HG03558 (cell line): Measurements from ENCODE around the gene TTLL3.

Experiments
- ATAC-seq: cut with Tn5 transposase; IDR thresholded peaks from one replicate; pipeline ENCODE4 v1.9.1; 2021; ENCODE audit warnings: moderate number of reproducible peaks; ENCODE audit not compliant: unreplicated experiment; ENCODE audit errors: extremely low read depth

TTLL3 gene

DNA sequence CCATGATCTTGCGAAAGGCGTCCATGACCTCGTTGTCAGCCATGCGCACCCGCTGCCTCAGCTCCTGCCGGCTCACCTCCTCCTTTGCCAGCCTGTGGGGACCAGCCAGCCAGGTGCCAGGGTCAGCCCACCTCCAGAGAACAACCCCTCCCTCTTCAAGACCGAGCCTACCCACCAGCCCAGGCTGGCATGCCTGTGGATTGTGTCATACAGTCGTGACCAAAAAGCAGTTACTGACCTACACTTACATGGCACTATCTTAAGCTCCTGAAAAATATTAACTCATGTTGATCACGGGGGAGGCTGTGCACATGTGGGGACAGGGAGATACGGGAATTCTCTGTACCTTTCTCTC is 29.6 kb upstream of the TTLL3 start:
- ATAC-seq, result no peak

DNA sequence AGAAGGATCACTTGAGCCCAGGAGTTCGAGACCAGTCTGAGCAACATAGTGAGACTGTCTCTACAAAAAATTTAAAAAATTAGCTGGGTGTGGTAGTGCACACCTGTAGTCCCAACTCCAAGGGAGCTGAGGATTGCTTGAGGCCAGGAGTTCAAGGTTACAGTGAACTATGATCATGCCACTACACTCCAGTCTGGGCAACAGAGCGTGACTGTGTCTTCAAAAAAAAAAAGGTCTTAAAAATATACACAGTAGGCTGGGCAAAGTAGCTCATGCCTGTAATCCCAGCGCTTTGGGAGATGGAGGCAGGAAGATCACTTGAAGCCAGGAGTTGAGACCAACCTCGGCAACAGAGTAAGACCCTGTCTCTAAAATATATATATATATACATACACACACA is 29.2 kb upstream of the TTLL3 start:
- ATAC-seq, result no peak

DNA sequence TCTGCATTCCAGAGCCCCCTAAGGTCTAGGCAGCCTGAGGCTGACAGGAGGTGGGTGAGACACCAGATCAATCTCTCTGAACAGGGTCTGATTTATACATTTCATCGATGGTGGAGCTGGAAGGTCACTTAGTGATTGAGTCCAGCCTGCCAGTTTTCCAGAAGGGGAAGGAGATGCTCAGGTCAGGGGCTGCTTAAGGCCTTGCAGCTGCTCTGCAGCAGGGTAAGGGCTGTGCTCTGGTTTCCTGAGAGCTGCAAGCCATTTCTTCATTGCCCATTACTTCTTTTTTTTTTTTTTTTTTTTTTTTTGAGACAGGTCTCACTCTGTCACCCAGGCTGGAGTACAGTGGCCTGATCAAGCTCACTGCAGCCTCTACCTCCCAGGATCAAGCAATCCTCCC is 28.5 kb upstream of the TTLL3 start:
- ATAC-seq, result no peak

DNA sequence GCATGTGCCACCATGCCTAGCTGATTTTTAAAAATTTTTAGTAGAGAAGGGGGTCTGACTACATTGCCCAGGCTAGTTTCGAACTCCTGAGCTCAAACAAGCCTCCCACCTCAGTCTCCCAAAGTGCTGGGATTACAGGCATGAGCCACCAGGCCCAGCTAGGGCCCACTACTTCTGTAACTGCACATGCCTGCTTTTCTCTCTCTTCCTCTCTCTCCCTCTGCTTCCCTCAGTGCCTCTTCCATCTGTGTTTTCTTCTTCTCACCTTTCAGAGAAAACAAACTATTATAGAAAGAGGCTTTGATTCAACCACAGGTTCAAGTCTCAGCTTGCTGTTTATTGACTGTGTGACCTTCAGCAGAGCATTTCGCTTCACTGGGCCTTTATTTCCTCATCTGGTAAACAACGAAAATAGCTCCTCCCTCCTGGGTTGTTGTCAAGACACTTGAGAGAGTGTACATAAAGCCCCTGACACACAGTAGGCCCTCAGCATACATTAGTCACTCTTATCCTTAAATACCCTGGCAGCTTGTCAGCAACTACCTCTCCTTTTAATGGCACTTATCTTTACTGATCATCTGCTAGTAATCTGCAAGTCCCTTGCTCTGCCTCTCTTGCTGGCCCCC is 28.0 kb upstream of the TTLL3 start:
- ATAC-seq, result no peak

DNA sequence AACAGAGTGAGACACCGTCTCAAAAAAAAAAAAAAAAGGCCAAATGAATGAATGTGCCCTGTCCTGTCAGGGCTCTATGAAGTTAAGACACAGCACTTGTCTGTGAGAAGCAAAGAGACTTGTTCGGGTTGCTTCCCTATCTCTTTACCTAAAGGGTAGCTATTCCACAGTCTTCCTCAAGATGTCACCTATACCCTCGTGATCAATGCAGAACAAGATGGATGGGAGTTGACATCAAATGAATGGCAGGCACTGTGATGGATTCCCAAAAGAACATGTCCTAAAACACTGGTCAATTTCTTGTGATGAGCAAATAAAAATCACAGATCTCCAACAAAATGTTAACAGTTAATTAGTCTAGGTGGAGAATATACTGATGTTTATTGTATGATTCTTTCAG is 27.3 kb upstream of the TTLL3 start:
- ATAC-seq, result no peak

- no peak for ATAC-seq
Measured at GRCh38 chr3:9783954-9784353, 26.1 kb upstream of the TTLL3 start.

DNA sequence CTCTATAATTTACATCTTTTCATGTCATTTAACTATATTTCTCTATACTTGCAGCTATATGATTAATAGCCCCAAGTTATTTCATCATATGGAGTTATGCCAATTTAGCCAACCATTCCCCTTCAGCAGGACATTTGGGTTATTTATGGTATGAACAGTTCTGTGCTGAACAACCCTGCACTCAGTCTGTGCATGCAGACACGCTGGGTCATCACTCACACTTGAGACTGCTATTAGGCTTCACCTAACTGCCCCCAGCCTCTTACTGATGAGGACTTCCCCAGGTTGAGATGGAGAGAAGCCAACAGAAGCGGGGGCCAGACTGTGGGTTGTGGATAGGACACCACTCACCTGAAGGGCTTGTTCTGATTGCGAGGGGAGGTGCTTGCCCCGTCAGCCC is 25.1 kb upstream of the TTLL3 start:
- ATAC-seq, result no peak

DNA sequence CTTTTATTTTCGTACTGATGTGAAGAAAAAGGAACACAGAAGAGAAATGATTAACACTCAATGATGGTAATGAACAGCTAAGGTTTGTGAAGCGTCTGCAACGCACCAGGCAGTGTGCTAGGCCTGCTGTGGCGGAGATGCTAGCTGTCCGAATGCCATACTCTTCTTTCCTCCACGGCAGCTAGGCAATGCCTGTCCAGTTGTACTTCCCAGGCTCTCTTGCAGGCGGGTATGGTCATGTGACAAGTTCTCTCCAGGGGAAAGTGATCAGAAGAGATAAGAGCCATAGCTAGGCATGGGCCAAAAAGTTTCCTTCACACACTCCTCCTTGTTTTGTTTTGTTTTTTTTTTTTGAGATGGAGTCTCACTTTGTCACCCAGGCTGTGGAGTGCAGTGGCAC is 24.5 kb upstream of the TTLL3 start:
- ATAC-seq, result no peak

DNA sequence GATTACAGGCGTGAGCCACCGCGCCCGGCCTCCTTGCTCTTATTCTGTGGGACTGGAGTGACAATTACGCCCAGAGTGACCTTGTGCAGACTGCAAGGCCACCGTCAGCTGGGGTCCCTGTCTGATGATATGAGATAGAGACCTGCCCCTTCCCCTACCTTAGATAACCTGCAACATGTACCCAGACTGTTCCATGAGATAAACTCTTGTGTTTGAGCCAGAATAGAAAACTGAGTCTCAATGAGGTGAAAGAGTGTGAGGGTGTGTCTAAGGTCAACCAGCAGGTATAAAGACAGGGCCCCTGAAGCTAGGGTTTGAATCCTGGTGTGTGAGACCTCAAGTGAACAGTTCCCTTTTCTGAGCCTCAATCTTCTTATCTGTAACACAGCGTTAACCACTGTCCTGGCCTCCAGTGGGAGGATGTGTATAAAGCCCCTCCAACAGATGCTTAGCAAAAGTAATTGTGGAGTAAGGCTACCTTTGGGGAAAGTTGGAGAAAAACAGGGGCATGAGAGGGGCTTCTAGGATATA is 23.8 kb upstream of the TTLL3 start:
- no peak for ATAC-seq

DNA sequence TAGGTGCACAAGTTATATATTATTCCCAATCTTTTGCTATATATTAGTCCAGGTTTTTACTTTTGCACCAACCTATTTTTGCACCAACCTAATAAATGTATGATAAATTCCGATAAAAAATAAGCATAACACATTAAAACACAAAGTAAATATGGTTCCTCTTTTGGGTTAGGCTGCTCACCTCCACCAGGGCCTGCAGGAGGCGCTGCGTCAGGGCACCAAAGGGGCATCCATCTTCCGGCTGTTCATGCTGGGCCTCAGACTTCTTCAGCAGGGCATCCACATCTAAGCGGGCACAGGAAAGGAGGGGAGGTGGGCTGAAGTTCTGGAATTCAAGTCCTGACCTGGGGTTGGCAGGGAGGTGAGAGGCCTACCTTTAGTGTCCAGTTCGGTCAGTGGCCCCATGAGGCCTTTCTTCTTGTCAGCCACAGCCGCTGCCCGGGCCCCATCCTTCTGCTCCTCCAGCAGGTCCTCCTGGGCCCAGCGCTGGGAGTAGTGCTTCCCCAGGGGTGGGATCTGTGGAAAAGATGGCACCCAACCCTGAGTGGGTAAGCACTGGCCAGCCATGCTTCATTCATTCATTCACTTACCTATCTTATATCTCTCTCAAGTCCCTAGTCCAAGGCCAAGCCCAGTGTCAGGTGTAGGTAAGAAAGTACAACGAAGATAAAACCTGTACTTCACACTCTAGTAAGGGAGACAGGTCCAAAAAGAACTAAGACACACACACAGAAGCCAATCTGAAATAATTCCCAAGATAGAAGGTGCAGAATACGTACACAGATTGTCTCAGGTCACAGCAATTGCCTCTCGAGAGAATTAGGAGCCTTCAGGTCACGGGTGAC is 23.0 kb upstream of the TTLL3 start:
- no peak for ATAC-seq

GRCh38 chr3:9787714-9788113 is 22.3 kb upstream of the TTLL3 start:
- ATAC-seq, result no peak

DNA sequence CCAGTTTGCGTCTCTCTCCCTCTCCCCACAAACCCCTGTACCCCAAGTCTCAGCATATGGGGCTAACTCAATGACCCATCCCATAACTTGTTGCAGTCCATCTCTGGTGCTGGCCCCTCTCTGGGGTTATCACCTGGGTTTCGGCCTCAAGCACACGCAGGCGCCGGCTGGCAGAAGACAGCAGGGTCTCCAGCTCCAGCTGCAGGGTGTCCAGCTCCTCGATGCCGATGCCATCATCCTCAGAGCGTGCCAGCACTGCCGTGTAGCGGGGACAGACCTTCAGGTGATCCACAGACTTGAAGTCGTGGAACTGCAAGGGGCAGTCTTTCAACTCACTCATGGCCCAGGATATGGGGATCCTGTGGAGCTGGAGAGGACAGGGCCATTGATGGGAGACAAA is 18.9 kb upstream of the TTLL3 start:
- ATAC-seq, result no peak

DNA sequence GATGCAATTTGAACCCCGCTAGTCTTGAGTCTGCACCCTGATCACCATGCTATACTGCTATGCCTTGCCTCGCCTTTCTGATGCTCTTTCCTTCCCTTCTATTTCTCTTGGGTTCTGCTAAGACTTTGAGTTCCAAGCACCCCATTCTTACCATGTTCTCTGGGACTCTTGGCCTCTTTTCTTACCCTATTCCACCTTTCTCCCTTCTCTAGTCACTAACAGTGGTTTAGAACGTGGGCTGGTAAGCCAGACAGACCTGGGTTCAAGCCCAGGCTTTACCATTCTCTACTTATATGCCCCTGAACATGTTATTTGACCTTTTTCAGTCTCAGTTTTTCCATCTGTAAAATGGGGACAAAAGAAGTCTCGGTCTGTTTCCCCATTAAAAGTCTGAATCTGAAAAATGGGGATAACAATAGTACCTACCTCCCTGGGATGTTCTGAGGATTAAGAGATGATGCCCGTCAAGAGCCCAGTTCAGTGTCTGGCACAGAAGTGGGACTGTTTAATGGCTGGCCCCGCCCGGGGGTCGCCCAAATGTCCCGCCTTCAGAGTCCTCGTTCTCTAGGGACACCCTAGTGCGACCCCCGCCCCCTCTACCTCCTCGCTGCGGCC is 18.2 kb upstream of the TTLL3 start:
- ATAC-seq, result no peak

- peak; percentile 57 for ATAC-seq
Measured at GRCh38 chr3:9792405-9793160, 17.5 kb upstream of the TTLL3 start, which contains the start of the genes ARPC4 and TADA3. Gene ARPC4 (plus strand): TSS chr3:9793082. CDS start chr3:9793122, 40 bp downstream. Gene TADA3 (minus strand): TSS chr3:9792473. CDS start chr3:9791466, 1,007 bp downstream.

DNA sequence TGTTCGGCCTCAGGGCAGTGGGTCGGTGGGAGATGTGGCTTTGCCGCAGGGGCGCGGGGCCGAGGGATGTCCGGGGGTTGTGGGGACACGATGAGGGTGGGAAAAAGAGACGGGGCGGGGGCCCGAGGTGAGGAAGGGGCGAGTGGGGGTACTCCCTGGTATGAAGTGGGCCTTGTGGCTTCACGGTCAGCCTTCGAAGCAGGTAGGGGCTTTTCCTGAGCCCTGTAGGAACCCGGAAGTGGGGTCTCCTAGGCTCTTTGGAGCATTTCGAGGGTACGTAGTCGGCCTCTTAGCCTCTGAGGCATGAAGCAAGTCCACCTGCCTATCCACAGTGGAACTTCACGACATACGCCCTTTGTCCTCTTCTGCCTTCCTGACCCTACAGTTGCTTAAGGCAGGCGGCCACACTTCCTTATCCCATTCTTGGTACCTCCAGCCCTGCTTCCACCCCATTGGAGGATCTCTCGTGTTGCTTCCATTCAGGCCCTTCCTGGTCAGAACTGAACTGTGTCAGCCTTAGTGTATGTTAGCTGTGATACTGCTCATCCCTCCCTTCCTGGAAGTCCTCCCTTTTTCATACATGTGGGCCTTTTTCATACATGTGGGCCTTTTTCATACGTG is 16.8 kb upstream of the TTLL3 start:
- ATAC-seq, result no peak

GRCh38 chr3:9794400-9794799 is 15.7 kb upstream of the TTLL3 start:
- no peak for ATAC-seq

DNA sequence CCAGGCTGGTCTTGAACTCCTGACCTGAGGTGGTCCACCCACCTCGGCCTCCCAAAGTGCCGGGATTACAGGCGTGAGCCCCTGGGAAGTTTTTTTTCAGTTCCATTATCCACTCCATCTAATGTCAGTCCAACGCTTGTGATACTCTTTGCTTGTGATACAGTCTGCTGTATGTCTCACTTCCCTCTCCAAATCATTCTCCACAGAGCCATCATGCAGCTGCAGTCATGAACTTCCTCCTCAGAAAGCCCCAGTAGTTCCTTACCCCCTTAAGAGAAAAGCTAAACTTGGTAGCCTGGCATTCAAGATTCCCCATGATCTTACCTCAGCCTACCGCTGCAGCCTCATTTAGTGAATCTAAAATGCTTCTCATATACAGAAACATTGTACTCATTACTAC is 14.9 kb upstream of the TTLL3 start:
- ATAC-seq, result no peak

- ATAC-seq, result no peak
Measured at GRCh38 chr3:9797196-9797945, 12.7 kb upstream of the TTLL3 start.

DNA sequence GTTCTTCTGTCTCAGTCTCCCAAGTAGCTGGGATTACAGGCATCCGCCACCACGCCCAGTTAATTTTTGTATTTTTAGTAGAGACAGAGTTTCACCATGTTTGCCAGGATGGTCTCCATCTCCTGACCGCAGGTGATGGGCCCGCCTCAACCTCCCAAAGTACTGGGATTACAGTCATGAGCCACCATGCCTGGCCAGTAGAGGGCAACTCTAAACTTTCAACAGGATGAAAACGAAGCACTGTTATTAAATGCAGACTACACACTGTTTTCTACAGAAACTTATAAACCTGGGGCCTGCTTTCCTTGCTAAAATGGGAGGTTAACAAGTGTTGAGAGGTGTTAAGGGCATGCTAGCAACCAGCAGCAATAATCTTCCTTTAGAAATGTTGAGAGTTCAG is 9.5 kb upstream of the TTLL3 start:
- ATAC-seq, result no peak
